Measurements from ENCODE around the gene SLC9A3.

Gene SLC9A3

DNA sequence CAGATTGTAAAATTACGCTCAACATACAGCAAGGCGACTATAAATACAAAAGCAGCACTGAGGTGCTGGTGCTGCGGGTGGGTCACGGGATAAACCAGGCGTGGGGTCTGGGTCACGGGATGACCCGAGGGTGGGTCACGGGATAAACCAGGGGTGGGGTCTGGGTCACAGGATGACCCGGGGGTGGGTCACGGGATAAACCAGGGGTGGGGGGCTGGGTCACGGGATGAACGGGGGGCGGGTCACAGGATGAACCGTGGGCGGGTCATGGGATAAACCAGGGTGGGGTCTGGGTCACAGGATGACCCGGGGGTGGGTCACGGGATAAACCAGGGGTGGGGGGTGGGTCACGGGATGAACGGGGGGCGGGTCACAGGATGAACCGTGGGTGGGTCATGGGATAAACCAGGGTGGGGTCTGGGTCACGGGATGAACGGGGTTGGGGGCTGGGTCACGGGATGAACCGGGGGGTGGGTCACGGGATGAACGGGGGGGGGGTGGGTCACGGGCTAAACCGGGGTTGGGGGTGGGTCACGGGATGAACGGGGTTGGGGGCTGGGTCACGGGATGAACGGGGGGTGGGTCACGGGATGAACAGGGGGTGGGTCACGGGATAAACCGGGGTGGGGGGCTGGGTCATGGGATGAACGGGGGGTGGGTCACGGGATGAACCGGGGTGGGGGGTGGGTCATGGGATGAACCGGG is 30.2 kb upstream of the SLC9A3 start:
- no peak for DNase-seq

DNA sequence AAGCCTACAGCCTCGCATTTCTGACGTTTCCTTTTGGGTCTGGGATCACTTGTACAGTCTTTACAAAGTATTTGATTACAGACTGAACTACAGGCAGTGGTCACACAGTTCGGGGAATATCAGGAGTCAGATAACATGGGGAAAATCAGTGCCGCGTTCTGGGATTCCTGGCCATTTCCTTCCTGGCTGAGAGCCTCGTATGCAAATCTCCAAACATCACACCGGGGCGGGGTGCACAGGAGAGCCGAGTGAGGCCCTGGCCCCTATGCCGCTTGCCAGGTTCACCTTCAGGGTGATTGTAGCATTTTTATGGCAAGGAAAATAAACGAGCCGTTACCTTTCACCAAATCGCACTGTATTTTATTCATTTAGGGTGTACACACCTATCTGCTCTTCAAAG is 29.6 kb upstream of the SLC9A3 start:
- DNase-seq: no peak

- DNase-seq: no peak
Observed at GRCh38 chr5:551406-551805, 27.2 kb upstream of the SLC9A3 start.

DNA sequence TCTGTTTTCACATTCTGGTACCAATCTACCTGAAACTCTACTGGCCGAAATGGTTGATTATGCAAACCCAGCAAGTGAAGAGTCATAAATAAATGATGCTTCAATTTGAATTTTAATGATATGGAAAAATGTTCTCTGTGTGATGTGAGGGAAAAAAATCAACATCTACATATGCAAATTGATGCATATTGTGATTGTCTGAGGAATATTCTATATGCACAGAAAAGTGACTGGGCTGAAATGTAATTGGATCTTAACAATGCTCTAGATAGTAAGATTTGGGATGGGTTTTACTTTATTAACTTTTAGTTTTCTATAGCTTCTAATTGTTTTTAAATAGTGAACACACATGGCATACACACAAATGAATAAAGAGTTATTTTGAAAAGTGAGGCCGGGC is 25.0 kb upstream of the SLC9A3 start:
- no peak for DNase-seq

- no peak for DNase-seq
Observed at GRCh38 chr5:548256-548655, 24.0 kb upstream of the SLC9A3 start.

DNA sequence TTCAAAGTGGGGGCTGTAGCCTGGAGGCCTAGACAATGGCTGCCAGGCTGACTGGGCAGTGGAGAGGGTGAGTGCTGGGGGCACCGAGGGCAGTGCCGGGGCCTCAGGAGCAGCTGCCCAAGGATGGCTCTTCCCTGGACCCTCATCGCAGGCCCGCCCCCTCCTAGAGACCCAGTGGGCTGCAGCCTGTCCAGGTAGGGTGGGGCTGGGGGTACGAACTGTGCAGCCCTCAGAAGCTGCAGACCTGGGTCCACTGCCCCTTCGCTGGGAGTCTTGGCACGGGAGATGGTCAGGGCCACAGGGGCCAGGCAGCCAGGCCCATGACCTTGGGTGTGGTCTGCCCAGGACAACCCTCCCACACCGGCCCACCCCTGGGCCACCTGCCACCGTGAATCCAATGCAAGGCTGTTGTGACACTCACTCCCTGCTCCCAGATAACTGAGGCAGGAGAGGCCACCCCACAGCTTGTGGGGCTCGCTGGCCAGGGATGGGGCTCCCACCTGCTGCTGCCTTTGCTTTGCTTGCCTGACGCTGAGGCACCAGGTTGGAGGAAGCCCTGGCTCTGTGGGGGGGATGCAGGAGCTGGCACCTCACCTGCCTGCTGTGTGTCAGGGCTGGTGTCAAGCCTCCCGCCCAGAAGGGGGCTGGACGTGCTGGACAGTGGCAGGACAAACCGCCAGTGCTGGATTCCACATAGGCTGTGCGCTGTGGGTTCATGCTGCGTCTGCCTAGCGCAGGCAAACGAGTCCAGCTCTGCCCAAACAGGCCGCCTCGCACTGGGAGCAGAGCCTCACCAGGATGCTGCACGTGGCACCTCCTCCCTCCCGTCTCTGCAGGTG is 23.1 kb upstream of the SLC9A3 start:
- DNase-seq: no peak

DNA sequence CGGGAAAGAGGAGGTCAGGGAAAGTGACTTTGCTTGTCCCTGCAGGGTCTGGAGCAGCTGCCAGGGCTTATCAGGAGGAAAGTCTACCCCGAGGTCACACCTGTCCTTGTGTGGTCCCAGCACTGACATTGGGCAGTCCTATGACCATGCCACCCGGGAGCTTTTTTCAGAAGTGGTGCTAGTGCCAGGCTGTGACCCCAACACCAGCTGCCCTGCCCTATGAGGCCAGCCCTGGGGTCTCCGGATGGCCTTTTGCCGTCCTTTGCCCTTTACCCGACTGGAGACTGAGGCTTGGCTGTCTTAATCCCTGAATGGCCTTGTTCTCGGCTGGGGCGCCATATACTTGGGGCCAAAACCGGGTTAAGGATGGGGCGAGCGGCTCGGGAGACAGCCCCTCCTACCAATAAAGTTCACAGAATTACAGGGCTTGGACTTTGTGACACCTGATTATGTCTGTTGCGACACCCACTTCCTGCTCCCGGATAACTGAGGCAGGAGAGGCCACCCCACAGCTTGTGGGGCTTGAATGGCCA is 22.2 kb upstream of the SLC9A3 start:
- DNase-seq: no peak

- no peak for DNase-seq
Observed at GRCh38 chr5:545641-546375, 21.6 kb upstream of the SLC9A3 start.

DNA sequence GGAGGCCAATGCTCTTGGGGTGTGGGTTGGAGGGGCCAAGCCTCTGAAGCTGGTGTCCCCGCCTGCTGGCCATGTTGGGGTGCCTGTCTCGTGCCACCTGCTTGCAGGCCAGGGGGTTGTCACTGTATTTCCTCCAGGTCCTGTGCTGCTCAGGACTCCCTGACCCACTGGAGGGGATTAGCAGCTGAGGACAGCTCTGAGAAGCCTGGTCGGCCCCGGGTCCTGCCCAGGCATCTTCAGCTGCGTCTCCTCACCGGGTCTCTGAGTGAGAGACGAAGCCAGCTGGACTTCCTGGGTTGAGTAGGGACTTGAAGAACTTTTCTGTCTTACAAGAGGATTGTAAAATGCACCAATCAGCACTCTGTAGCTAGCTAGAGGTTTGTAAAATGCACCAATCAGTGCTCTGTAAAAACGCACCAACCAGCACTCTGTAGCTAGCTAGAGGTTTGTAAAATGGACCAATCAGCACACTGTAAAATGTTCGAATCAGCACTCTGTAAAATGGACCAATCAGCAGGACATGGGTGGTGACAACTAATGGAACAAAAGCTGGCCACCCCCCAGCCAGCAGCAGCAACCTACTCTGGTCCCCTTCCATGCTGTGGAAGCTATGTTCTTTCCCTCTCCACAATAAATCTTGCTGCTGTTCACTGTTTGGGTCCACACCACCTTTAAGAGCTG is 20.6 kb upstream of the SLC9A3 start:
- DNase-seq: no peak

DNA sequence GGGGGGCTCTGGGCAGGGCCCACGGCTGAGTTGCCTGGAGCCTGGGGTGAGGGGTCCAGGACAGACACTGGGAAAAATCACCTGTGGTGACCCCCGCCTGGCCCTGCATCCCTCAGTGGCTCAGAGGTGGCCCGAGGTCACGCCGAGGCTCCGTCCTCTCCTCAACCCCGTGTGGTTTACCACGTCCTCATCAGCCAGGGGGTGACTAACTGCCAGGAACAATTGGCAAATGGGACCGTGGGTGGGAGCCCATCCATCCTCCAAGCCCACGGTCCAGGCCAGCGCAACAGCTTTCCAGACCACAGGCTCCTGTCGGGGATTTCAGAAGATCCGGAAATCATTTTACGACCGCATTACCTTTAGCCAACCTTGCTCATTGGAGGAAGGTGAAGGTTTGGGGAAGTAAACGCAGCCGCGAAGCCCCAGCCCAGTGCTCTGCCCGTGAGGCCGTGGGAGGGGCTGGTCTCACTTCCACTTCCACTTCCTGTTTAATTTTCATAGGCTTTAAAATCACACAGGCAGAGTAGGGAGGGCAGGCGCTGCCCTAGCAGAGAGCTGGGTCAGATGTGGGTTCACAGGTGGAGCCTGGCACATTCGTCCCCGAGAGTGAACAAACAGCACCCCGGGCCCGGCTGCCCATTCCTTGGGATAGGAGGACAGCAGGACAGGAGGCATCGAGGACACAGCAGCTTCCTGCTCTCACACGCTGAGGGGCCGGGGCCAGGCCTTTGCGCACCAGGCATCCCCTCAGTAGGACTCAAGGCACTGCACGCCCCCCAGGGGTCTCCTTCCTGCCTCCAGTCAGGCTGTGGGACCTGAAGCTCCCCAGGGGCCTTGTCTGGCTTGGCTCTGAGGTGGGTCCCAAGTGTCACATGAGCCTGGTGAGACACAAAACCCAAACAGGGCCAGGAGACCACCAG is 19.8 kb upstream of the SLC9A3 start:
- DNase-seq: no peak

- DNase-seq: no peak
Observed at GRCh38 chr5:543351-543750, 19.1 kb upstream of the SLC9A3 start.

- no peak for DNase-seq
Observed at GRCh38 chr5:542319-543311, 18.4 kb upstream of the SLC9A3 start.

GRCh38 chr5:541539-542318 is 17.5 kb upstream of the SLC9A3 start:
- DNase-seq: no peak

DNA sequence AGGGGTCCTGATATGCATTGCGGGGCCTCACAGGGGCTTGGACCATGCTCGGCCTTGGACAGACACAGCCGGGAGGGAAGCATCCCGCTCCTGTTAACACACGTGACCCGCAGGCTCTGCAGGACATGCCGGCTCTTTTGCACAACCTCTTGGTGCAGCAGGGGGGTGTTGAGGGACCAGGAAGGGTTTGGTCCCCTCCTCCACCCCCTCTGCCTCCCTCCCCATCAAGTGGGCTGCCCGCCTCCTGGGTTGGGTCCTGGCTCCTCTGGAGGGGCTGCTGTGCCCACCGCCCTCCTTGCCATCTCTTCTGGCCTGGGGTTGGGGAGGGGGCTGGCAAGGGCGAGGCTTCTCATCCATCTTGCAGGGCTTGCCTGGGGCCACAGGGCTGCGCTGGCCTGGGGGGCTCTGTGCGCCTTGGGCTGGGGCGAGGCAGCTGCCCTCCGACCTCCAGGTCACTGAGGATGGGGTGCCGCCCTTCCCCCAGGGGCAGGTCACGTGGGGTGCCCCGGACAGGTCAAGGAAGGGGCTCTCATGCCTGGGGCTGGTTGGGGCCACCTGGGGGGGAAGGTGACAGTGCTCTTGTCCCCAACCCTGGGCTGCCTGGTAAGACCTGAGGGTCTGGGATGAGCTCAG is 16.8 kb upstream of the SLC9A3 start:
- no peak for DNase-seq

DNA sequence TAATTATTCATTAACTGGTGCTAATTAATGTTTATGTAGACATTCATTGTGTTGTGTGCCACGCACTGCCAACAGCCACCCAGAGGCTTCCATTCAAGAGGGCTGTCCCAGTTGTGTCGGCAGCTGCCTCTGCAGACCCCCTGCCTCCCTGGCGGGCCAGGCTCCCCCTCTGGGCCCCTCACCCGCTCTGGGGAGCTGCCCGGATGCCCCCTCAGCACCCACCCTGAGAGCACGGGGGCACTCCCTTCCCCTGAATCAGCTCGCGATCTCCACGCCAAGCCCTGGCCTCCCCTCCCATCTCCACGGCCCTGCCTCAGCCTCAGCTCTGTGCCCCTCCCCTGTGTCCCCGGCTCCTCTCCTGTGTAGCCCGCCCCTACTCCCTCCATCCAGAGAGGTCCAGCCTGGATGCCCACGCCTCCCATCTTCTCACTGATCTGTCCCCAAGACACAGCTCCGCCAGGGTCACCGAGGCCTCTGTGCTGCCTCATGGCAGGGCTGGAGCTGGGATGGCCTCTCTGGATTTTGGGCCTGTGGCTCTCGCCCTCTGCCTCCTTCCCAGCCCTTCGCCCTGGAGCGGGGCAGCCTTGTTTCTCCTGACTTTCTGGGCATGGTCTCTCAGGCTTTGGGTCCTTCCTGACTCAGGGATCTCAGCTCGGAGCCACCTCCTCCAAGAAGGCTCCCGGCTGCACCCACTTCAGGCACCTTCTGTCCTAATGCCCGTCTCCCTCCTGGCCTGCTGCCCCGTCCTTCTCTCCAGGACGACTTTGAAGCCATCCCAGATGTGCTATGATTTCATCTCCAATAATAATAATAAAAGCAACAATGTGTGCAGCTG is 16.0 kb upstream of the SLC9A3 start:
- DNase-seq: no peak

DNA sequence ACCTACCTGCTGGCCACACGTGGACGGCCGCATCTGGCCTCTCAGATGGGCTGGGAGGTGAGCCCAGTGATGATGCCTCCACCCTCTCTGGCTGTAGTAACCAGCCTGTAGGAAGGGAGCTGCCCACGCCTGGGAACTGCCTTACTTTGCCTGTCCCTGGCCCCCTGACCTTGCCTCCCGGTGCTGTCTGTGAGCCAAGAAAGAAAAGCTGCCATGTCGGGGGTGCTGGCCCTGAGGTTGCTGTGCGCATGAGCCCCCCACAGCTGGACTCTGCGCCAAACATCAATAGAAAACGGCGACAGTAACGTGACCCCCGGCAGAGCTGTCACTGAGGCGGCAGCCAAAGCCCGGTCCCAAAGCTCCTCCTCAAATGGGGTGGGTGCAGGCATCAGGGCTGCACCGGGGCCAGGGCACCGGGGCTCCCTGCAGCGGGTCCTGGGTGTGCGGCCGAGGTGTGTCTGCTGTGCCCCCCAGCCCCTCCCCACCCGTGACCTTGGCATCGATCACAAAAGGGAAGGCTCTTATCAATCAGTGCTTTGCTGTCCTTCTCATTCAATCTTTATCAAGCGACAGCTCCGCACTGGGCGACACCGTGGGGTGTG is 15.3 kb upstream of the SLC9A3 start:
- no peak for DNase-seq

DNA sequence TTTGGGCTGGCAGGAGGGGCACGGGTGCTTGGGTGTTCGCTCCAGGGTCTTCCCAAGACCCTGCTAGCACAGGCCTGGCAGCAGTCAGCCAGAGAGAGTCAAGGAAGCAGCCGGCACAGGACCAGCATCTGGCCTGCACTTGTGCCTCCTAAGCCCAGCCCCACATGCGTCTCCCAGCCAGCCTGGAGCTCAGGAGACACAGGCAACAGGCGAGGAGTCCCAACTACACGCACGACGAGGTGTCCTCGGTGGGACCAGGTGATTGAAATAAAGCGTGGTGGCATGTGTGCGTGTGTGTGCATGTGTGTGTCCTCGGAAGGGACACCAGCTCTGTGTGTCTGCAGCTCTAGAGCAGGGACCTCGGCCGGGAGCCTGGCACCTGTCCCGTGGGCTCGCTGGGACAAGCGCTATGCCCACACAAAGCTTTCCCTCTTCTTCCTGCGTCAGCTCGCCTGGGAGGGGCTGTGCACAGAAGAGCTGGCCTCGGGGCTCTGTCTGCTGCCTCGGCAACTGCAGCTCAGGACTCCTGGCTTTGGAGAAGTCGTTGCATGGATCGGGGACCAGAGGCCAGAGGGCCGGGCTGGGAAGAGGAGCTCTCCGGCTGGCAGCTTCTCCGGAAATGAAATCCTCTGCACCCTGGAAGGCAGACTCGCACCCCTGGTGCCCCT is 14.7 kb upstream of the SLC9A3 start:
- no peak for DNase-seq

All from DMS153 (cell line).